Rectal smooth muscle tissue (tissue), 1 donor: Measurements from ENCODE around the gene FBLN2.

Experiments used
- H3K27ac ChIP-seq: one replicate; pipeline ENCODE4 v1.7.0; 2013; ENCODE audit warnings: low read depth, low read length, inconsistent platforms
- H3K27me3 ChIP-seq: one replicate; pipeline ENCODE4 v1.7.0; 2013; ENCODE audit warnings: low read length; ENCODE audit not compliant: control insufficient read depth, insufficient read depth
- H3K36me3 ChIP-seq: one replicate; pipeline ENCODE4 v1.7.0; 2013; ENCODE audit warnings: low read length; ENCODE audit not compliant: control insufficient read depth, insufficient read depth
- H3K4me1 ChIP-seq: one replicate; pipeline ENCODE4 v1.7.0; 2013; ENCODE audit warnings: low read length; ENCODE audit not compliant: control insufficient read depth, insufficient read depth
- H3K4me3 ChIP-seq: one replicate; pipeline ENCODE4 v1.7.0; 2013; ENCODE audit warnings: low read length
- H3K9ac ChIP-seq: one replicate; pipeline ENCODE4 v1.7.0; 2013; ENCODE audit warnings: low read length

FBLN2 gene

GRCh38 chr3:13618836-13619235, 69.9 kb downstream of the FBLN2 start:
- Histone ChIP-seq H3K27ac (no peak overlapping the region), H3K4me1 (no peaks in the 10 kb centered on the region), H3K4me3 (no peak overlapping the region), H3K9ac (no peak overlapping the region), H3K36me3 (peaks cover 3% of the 10 kb centered on the region), H3K27me3 (no peaks in the 10 kb centered on the region)

- no peak overlapping the region for H3K9ac ChIP-seq
- H3K4me3 ChIP-seq, result no peak overlapping the region
- no peak overlapping the region for H3K27ac ChIP-seq
- peaks cover 2% of the 10 kb centered on the region for H3K36me3 ChIP-seq
- H3K27me3 ChIP-seq, result no peaks in the 10 kb centered on the region
- no peaks in the 10 kb centered on the region for H3K4me1 ChIP-seq
Measured at GRCh38 chr3:13619661-13620230, 70.8 kb downstream of the FBLN2 start.

DNA sequence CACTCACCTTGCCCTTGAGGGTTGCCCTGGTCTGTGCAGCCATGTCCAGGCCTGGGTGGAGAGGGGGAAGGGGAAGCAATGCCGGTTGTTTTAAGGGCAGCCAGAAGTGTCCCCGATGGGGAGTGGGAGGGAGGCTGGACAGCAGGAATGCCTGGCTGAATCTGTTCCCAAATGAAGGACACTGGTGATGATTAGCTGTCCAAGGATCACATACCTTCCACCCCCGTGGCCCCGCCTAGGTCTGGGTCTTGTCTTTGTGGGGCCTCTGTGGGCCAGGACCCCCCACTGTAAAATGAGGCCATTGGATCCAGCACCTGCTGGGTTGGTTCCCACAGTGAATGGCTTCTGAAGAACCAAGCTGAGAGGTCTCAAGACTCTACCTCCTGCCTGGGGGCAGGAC, 71.4 kb downstream of the FBLN2 start:
- no peaks in the 10 kb centered on the region for H3K27me3 ChIP-seq
- no peak overlapping the region for H3K4me3 ChIP-seq
- H3K36me3 ChIP-seq, result no peaks in the 10 kb centered on the region
- no peaks in the 10 kb centered on the region for H3K4me1 ChIP-seq
- H3K27ac ChIP-seq, result no peak overlapping the region
- H3K9ac ChIP-seq, result no peak overlapping the region

DNA sequence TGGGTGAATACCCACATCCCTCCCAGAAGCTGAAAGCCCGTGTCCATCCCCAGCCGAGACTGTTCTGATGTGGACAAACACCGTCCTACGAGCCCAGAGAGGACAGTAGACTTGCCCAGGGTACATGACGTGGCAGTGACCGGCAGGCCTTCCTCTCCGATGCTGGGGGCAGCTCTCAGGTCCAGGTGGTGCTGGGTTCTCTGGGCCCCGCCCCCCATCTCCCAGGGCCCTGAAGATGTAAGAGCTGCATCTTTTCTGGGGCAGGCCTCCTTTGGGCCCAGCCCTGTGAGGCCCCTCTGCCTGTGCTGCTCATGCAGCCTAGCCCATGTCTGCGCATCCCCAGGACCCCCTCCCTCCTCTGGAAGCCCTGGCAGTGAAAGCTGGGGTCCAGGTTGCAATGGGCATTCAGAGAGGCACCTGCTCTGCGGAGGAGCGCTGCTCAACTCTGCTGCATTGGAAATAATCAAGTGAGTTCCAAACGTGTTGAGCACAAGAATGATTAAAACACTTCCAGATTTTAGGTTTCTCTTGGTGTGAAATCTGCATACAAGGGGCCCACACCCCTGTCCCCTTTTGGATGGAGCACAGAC, 71.9 kb downstream of the FBLN2 start:
- Histone ChIP-seq H3K9ac (no peak overlapping the region), H3K27ac (no peak overlapping the region), H3K4me1 (no peaks in the 10 kb centered on the region), H3K4me3 (no peak overlapping the region), H3K36me3 (no peaks in the 10 kb centered on the region), H3K27me3 (no peaks in the 10 kb centered on the region)

DNA sequence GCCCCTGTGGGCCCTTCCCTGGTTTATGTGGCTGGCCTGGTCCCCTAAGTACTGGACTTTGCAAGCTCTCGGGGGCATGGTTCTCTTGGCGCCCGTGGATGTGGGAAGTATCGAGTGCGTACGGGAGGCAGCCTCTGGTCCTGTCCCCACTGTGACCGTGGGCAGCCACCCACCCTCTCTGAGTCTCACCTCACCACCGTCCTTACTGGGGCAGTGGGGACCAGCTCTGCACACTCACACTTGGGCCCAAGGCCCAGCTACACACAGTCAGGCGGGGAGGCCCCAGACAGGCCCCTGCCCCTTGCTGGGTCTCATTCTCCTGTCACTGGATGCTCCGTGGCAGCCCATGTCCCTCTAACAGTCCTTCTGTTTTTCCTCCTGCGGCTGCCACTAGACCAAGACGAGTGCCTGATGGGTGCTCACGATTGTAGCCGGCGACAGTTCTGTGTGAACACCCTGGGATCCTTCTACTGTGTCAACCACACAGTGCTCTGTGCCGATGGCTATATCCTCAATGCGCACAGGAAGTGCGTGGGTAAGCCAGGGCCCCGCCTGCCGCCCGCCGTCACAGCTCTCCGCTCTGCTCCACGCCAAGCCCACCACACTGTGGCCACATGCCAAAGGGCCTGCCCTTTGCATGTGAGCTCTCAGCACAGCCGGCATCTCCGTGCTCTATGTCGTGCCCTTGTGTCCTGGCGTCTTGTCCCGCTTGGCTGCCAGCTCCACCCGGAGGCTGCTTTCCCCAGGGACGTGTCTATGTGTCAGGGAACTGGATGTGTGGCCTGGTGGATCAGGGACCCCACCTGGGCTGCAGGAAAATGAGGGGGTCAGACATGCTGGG, 72.7 kb downstream of the FBLN2 start:
- no peak overlapping the region for H3K4me3 ChIP-seq
- no peaks in the 10 kb centered on the region for H3K27me3 ChIP-seq
- H3K36me3 ChIP-seq, result no peaks in the 10 kb centered on the region
- H3K4me1 ChIP-seq, result no peaks in the 10 kb centered on the region
- H3K9ac ChIP-seq, result no peak overlapping the region
- H3K27ac ChIP-seq, result no peak overlapping the region

GRCh38 chr3:13622356-13622755, 73.4 kb downstream of the FBLN2 start:
- H3K4me3 ChIP-seq, result no peak overlapping the region
- no peak overlapping the region for H3K9ac ChIP-seq
- no peaks in the 10 kb centered on the region for H3K36me3 ChIP-seq
- no peaks in the 10 kb centered on the region for H3K27me3 ChIP-seq
- no peak overlapping the region for H3K27ac ChIP-seq
- H3K4me1 ChIP-seq, result no peaks in the 10 kb centered on the region

DNA sequence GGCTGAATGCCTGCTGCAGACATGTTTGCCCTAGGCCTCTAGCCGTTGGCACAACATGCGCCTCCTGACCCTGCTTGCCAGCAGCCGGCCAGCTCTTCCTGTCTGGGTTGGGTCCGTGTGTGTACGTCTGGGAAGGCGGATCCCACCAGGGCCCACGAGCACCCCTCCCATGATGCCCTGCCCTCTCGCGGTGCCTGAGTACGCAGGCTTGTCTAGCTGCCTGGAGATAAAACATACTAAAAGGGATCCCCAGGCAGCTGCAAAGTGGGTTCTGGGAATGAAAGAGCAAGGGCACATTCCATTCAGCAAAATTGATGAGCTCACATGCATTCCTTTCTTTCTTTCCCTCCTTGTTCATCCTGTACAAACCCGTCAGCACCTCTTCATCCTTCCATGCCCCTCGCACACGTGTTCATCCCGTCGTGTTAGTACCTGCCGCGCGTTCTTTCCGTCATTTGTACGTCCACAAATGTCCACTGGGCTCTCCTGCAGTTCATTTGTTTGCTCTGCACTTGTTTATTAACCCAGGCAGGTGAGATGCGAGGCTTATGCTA, 74.3 kb downstream of the FBLN2 start:
- no peaks in the 10 kb centered on the region for H3K4me1 ChIP-seq
- H3K27me3 ChIP-seq, result no peaks in the 10 kb centered on the region
- H3K9ac ChIP-seq, result no peak overlapping the region
- H3K27ac ChIP-seq, result no peak overlapping the region
- no peaks in the 10 kb centered on the region for H3K36me3 ChIP-seq
- no peak overlapping the region for H3K4me3 ChIP-seq

DNA sequence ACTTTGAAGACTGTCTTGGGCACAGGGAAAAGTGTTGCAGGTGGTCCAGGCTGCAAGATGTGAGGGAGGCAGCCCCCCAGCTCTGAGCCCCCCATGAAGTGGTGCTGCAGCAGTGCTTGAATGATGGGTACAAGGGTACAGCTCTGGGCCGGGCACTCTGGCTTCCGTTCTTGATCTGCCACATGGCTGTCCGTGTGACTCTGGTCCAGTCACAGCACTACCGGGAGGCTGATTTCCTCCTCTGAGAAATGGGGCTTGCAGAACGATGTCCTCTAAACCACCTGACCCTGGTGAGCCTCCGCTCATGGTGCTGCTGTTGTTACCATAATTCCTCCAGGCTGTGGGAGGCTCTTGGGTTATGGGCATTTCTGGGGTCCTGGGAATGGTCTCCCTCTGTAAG, 75.1 kb downstream of the FBLN2 start:
- no peaks in the 10 kb centered on the region for H3K36me3 ChIP-seq
- H3K27ac ChIP-seq, result no peak overlapping the region
- H3K27me3 ChIP-seq, result no peaks in the 10 kb centered on the region
- no peak overlapping the region for H3K4me3 ChIP-seq
- H3K4me1 ChIP-seq, result no peaks in the 10 kb centered on the region
- no peak overlapping the region for H3K9ac ChIP-seq

DNA sequence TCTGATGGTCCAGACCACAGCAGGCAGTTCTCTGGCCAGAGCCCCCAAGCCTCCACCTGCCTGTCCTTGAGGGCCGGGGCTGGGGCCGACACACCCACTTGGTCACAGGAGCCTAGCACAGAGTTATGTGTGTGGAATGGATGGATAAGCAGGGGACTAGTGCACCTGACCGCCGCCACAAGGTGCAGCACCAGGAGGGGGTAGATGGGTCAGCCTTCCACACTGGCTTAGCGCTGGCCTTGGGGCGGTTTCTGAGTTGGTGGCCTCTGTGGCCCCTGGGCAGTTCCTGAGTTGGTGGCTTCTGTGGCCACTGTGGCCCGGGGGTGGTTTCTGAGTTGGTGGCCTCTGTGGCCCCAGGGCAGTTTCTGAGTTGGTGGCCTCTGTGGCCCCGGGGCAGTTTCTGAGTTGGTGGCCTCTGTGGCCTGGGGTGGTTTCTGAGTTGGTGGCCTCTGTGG, 75.8 kb downstream of the FBLN2 start:
- no peak overlapping the region for H3K27ac ChIP-seq
- no peaks in the 10 kb centered on the region for H3K4me1 ChIP-seq
- H3K4me3 ChIP-seq, result no peak overlapping the region
- no peak overlapping the region for H3K9ac ChIP-seq
- no peaks in the 10 kb centered on the region for H3K27me3 ChIP-seq
- no peaks in the 10 kb centered on the region for H3K36me3 ChIP-seq

DNA sequence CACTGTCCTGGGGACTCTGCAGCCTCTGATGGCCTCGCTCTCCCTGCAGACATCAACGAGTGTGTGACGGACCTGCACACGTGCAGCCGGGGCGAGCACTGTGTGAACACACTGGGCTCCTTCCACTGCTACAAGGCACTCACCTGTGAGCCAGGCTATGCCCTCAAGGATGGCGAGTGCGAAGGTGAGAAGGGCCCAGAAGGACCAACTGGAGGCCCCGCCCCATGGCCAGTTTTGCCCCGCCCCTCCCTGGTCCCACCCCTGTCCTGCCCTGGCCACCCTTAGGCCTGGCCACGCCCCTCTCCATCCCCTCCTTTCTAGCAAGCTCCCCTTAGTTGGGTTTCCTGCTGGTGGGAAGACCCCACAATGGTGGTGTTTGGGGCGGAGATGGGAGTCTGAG, 77.5 kb downstream of the FBLN2 start:
- H3K36me3 ChIP-seq, result no peaks in the 10 kb centered on the region
- no peak overlapping the region for H3K9ac ChIP-seq
- H3K4me1 ChIP-seq, result no peaks in the 10 kb centered on the region

DNA sequence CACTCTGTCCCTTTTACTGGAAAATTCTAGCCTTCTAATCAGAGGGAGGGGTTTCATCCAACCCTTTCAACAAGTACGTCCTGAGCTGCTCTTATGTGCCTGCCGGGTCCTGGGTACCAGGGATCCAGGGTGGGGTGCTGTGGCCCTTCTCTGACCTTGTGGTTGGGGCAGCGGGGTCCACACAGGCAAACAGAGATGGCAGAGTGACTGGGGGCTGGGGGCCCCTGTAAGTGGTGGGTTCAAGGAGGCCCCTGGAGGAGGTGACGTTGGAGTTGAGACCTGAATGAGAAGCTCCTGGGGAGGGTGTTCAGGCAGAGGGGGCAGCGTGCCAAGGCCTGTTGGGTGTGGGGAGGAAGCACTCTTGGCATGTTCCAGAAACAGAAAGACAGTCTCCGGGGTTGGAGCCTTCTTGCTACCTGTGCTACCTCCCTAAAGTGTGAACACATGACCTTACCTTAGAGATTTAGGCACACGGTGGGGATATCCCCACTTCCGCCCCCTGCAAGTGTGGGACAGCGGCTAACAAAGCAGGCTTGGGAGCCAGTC, 78.1 kb downstream of the FBLN2 start:
- no peaks in the 10 kb centered on the region for H3K4me1 ChIP-seq
- no peak overlapping the region for H3K9ac ChIP-seq
- no peaks in the 10 kb centered on the region for H3K27me3 ChIP-seq
- no peak overlapping the region for H3K4me3 ChIP-seq
- no peaks in the 10 kb centered on the region for H3K36me3 ChIP-seq
- H3K27ac ChIP-seq, result no peak overlapping the region

More for the DNA sequence above, 77.5 kb downstream of the FBLN2 start:
- H3K27me3 ChIP-seq, result no peaks in the 10 kb centered on the region
- no peak overlapping the region for H3K27ac ChIP-seq
- H3K4me3 ChIP-seq, result no peak overlapping the region

DNA sequence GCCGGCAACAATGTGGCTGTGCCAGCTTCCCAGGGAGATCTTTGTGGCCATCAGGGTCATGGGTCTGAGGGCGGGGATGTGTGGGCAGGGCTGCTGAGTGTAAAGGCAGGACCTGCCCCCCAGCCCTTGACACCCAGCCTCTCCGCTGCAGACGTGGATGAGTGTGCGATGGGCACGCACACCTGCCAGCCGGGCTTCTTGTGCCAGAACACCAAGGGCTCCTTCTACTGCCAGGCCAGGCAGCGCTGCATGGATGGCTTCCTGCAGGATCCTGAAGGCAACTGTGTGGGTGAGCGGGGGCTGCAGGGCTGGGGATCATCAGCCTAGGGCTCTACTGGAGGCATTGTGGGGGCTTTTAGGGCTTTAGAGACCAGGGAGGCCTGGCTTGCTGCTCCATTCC, 78.8 kb downstream of the FBLN2 start:
- Histone ChIP-seq H3K36me3 (no peaks in the 10 kb centered on the region), H3K4me3 (no peak overlapping the region), H3K9ac (no peak overlapping the region), H3K4me1 (no peaks in the 10 kb centered on the region), H3K27me3 (no peaks in the 10 kb centered on the region), H3K27ac (no peak overlapping the region)
